HepG2 (cell line): ENCODE measurements around the gene GPS1. TPM values are rescaled to one million over a fixed set of nuclear protein-coding genes. Genes with fewer than 3 reads are reported as not detected.

Source experiments
- EZH2 ChIP-seq: conservative IDR thresholded peaks from 2 replicates; pipeline ENCODE4 v1.6.1; 2012; ENCODE audit warnings: mild to moderate bottlenecking, low read depth, low read length, moderate library complexity
- FOXK2 ChIP-seq: fragments of 450-650 bp; IDR thresholded peaks from 2 replicates; pipeline ENCODE4 v1.6.1; 2016
- HNF4G ChIP-seq, 2 experiments: sonication (generic) in 1 of 2; formaldehyde crosslinking in 1 of 2; IDR thresholded peaks; 2 replicates each; pipeline versions ENCODE4 v1.4.0 to v1.6.1; 2011 to 2020; ENCODE audit warnings: borderline replicate concordance in 2 of 2, low read depth in 2 of 2, mild to moderate bottlenecking in 2 of 2, low read length in 1 of 2, missing genetic modification reagents in 1 of 2, moderate library complexity in 1 of 2
- IRF2 ChIP-seq: IDR thresholded peaks from 2 replicates; pipeline ENCODE4 v1.6.1; 2018; ENCODE audit warnings: missing genetic modification reagents, missing compliant biosample characterization
- IRX3 ChIP-seq: sonication (generic); formaldehyde crosslinking; IDR thresholded peaks from 2 replicates; pipeline ENCODE4 v1.8.1; 2023; ENCODE audit warnings: mild to moderate bottlenecking, low read depth, missing genetic modification reagents, borderline replicate concordance
- MAF1 ChIP-seq: sonication (generic); formaldehyde crosslinking; IDR thresholded peaks from 2 replicates; pipeline ENCODE4 v1.5.0; 2020; ENCODE audit warnings: missing genetic modification reagents, borderline replicate concordance
- MAFF ChIP-seq: IDR thresholded peaks from 2 replicates; pipeline ENCODE4 v1.6.1; 2011; ENCODE audit warnings: low read depth, low read length, improper control_type of control experiment
- MAFK ChIP-seq, 2 experiments: IDR thresholded peaks in 1 of 2; conservative IDR thresholded peaks in 1 of 2; 2 replicates each; pipeline ENCODE4 v1.6.1; 2011; ENCODE audit warnings: improper control_type of control experiment in 2 of 2, low read length in 2 of 2
- NONO ChIP-seq, 2 experiments: fragments of 450-650 bp in 1 of 2; sonication (generic) in 1 of 2; formaldehyde crosslinking in 1 of 2; IDR thresholded peaks in 1 of 2; conservative IDR thresholded peaks in 1 of 2; 2 replicates each; pipeline versions ENCODE4 v1.6.1 to v1.8.0; 2017 to 2022; ENCODE audit warnings: mild to moderate bottlenecking in 1 of 2, missing genetic modification reagents in 1 of 2, moderate library complexity in 1 of 2
- RAD51 ChIP-seq: fragments of 450-650 bp; IDR thresholded peaks from 2 replicates; pipeline ENCODE4 v1.6.1; 2016; ENCODE audit warnings: borderline replicate concordance
- RBM22 ChIP-seq: fragments of 200-400 bp; formaldehyde crosslinking; optimal IDR thresholded peaks from 2 replicates; pipeline ENCODE3; 2017; ENCODE audit warnings: mild to moderate bottlenecking, low read length, moderate library complexity
- SMC3 ChIP-seq: IDR thresholded peaks from 2 replicates; pipeline ENCODE4 v1.6.1; 2011; ENCODE audit warnings: low read length, improper control_type of control experiment
- TCF12 ChIP-seq, 2 experiments: fragments of 450-650 bp in 1 of 2; sonication (generic) in 1 of 2; formaldehyde crosslinking in 1 of 2; IDR thresholded peaks; 2 replicates each; pipeline versions ENCODE4 v1.6.1 to v1.8.0; 2017 to 2022; ENCODE audit warnings: antibody characterized with exemption in 1 of 2, mild to moderate bottlenecking in 1 of 2, missing genetic modification reagents in 1 of 2, moderate library complexity in 1 of 2
- ZFP36L1 ChIP-seq: sonication (generic); formaldehyde crosslinking; IDR thresholded peaks from 2 replicates; pipeline ENCODE4 v1.8.0; 2022; ENCODE audit warnings: mild to moderate bottlenecking, missing genetic modification reagents, moderate library complexity
- ZNF44 ChIP-seq: sonication (generic); formaldehyde crosslinking; IDR thresholded peaks from 2 replicates; pipeline ENCODE4 v1.5.1; 2020; ENCODE audit warnings: mild to moderate bottlenecking, missing genetic modification reagents
- polyA plus RNA-seq, 8 experiments: library from polyadenylated mRNA; depleted of rRNA in 3 of 8; stranded (reverse) in 7 of 8; unstranded in 1 of 8; fragments of >200 nt; fragmentation: Illumina TruSeq in 4 of 8; extraction: Trizol in 4 of 8; gene quantifications; 2 replicates each; pipeline versions ENCODE4 v1.2.1 to v1.2.3, GENCODE V29; 2011 to 2016; ENCODE audit warnings: low read depth in 4 of 8, missing spikeins in 1 of 8, mixed read lengths in 1 of 8; ENCODE audit not compliant: insufficient read depth in 1 of 8
- total RNA-seq, 5 experiments: library from RNA; depleted of rRNA; stranded (reverse); fragments of >200 nt; fragmentation: Illumina TruSeq; extraction: Trizol; gene quantifications; 2 replicates each; pipeline ENCODE4 v1.2.3, GENCODE V29; 2016; ENCODE audit warnings: low read depth in 1 of 5
- TF ChIP-seq, protein P1 (sequence below), 2 experiments: sonication (generic) in 1 of 2; formaldehyde crosslinking in 1 of 2; IDR thresholded peaks; 2 replicates each; pipeline versions ENCODE4 v1.6.1 to v1.9.0; 2014 to 2022; ENCODE audit warnings: antibody characterized with exemption in 1 of 2, borderline replicate concordance in 1 of 2, inconsistent platforms in 1 of 2, low read depth in 1 of 2, missing genetic modification reagents in 1 of 2
- TF ChIP-seq, protein P2 (sequence below): sonication (generic); formaldehyde crosslinking; IDR thresholded peaks from 2 replicates; pipeline ENCODE4 v1.5.1; 2020; ENCODE audit warnings: mild to moderate bottlenecking, moderate library complexity, missing genetic modification reagents
- TF ChIP-seq, protein P3 (sequence below): sonication (generic); formaldehyde crosslinking; conservative IDR thresholded peaks from 2 replicates; pipeline ENCODE4 v1.4.0; 2020; ENCODE audit warnings: missing genetic modification reagents
- TF ChIP-seq, protein P4 (sequence below): sonication (generic); formaldehyde crosslinking; IDR thresholded peaks from 2 replicates; pipeline ENCODE4 v1.5.0; 2020; ENCODE audit warnings: missing genetic modification reagents

GPS1 gene
- total and polyA plus RNA-seq, 2 of the 13 experiments (the other 11 are each of a cell fraction or from before 2014, with no cell fraction given) = 124 to 128 TPM

DNA sequence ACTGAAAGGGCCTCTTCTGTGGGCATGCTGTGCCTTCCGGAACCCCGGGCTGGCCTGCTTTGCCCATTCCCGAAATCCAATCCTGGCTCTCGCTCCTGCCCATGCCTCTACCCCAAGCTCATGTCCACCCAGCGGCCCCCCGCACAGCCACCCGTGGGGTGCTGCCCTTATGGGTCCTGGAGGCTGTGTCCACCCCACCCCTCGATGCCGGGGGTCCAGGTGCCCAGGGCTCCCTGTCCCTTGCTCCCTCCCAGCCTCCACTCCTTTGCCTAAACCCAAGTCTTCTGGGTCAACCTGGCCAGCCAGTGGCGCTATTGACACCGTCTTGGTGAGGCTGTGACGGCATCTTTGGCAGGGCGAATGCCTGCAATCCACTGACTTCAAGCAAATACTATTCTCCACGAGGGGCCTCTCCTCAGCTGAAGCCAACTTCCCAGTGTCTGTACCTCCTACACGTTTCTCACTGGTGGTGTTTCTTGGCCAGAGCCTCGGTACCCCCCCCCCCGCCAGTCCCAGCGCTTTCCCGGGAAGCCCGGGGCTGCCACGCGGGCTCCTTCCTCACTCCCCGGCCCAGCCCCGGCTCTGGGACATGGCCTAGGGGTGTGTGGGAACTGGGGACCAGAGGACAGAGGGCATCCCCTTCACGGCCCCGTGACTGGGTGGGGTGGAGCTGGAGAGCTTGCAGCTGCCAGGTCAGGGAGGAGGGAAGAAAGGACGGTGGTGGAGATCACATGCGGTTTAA, 26.1 kb downstream of the GPS1 start (continued):
- TF ChIP-seq, protein P1, sequence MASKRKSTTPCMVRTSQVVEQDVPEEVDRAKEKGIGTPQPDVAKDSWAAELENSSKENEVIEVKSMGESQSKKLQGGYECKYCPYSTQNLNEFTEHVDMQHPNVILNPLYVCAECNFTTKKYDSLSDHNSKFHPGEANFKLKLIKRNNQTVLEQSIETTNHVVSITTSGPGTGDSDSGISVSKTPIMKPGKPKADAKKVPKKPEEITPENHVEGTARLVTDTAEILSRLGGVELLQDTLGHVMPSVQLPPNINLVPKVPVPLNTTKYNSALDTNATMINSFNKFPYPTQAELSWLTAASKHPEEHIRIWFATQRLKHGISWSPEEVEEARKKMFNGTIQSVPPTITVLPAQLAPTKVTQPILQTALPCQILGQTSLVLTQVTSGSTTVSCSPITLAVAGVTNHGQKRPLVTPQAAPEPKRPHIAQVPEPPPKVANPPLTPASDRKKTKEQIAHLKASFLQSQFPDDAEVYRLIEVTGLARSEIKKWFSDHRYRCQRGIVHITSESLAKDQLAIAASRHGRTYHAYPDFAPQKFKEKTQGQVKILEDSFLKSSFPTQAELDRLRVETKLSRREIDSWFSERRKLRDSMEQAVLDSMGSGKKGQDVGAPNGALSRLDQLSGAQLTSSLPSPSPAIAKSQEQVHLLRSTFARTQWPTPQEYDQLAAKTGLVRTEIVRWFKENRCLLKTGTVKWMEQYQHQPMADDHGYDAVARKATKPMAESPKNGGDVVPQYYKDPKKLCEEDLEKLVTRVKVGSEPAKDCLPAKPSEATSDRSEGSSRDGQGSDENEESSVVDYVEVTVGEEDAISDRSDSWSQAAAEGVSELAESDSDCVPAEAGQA (IDR thresholded peaks at IDR 0.05; ENCODE audit: low read depth) = no peak
- TF ChIP-seq, protein P1 (CRISPR knock-in tag; IDR thresholded peaks at IDR 0.05; ENCODE audit: borderline replicate concordance) = no peak
- TF ChIP-seq MAFK (conservative IDR thresholded peaks at IDR 0.05 in 1 of 2, IDR thresholded peaks at IDR 0.05 in 1 of 2; ENCODE audit: low read length in 2 of 2) (no peak), ZFP36L1 (CRISPR knock-in tag) (0 out of 2 replicates have a peak, but pooled peaks have one; percentile 30), TCF12 (IDR thresholded peaks at IDR 0.05) (no peak), TCF12 (CRISPR knock-in tag; IDR thresholded peaks at IDR 0.05) (no peak), MAF1 (CRISPR knock-in tag) (no peak), RAD51 (no peak), IRX3 (peak; percentile 54; the same call in 1 of the 2 replicates), NONO (IDR thresholded peaks at IDR 0.05) (no peak), NONO (CRISPR knock-in tag; conservative IDR thresholded peaks at IDR 0.05) (peak; percentile 49; the same call in 1 of the 2 replicates), MAFF (no peak), SMC3 (no peak), EZH2 (no peak), ZNF44 (CRISPR knock-in tag) (no peak), IRF2 (CRISPR knock-in tag) (no peak), FOXK2 (no peak), RBM22 (peak; percentile 86), HNF4G (IDR thresholded peaks at IDR 0.05; ENCODE audit: borderline replicate concordance, low read depth, low read length) (no peak), HNF4G (CRISPR knock-in tag; IDR thresholded peaks at IDR 0.05; ENCODE audit: borderline replicate concordance, low read depth) (no peak)
- TF ChIP-seq, protein P2, sequence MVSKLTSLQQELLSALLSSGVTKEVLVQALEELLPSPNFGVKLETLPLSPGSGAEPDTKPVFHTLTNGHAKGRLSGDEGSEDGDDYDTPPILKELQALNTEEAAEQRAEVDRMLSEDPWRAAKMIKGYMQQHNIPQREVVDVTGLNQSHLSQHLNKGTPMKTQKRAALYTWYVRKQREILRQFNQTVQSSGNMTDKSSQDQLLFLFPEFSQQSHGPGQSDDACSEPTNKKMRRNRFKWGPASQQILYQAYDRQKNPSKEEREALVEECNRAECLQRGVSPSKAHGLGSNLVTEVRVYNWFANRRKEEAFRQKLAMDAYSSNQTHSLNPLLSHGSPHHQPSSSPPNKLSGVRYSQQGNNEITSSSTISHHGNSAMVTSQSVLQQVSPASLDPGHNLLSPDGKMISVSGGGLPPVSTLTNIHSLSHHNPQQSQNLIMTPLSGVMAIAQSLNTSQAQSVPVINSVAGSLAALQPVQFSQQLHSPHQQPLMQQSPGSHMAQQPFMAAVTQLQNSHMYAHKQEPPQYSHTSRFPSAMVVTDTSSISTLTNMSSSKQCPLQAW (CRISPR knock-in tag) = no peak
- TF ChIP-seq, protein P3, sequence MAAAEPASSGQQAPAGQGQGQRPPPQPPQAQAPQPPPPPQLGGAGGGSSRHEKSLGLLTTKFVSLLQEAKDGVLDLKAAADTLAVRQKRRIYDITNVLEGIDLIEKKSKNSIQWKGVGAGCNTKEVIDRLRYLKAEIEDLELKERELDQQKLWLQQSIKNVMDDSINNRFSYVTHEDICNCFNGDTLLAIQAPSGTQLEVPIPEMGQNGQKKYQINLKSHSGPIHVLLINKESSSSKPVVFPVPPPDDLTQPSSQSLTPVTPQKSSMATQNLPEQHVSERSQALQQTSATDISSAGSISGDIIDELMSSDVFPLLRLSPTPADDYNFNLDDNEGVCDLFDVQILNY (CRISPR knock-in tag) = no peak
- TF ChIP-seq, protein P4, sequence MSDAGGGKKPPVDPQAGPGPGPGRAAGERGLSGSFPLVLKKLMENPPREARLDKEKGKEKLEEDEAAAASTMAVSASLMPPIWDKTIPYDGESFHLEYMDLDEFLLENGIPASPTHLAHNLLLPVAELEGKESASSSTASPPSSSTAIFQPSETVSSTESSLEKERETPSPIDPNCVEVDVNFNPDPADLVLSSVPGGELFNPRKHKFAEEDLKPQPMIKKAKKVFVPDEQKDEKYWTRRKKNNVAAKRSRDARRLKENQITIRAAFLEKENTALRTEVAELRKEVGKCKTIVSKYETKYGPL (CRISPR knock-in tag) = no peak
